ENCODE data around the gene CLCNKA. TPM values are rescaled to one million over a fixed set of nuclear protein-coding genes. Genes with fewer than 3 reads are reported as not detected.
A peak's percentile ranks its signal among the peaks of the same experiment; 100 is the strongest.

CLCNKA gene
- total RNA-seq, 2 donors from 2014 or later = 2.1 to 4.0 TPM

DNA sequence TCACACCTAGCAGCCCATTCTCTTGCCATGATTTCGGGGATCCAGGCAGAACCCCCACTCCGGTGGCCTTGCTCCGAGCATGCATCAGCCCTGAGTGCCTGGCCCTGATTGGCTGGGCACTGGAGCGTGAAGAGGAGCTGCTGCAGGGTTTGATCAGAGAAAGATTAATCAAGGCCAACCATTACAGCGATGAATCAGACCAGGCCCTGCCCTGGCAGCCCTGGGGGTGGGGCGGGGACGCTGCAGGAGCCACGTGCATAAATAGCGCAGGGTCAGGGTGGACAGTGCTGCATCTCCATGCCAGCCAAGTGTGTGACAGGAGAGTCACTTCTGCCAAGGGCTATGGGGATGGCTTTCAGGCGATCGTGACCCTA lies 55.0 kb downstream of the CLCNKA start:
- DNase-seq = no peak
- Histone ChIP-seq H3K36me3 (replicated peaks in 1 of 2; ENCODE audit: insufficient read depth in 1 of 2, low read depth in 2 of 2) (no peaks in the 10 kb centered on the region), H3K4me1 (peaks cover 26% of the 10 kb centered on the region), H3K27ac (no peak overlapping the region), H3K27me3 (no peaks in the 10 kb centered on the region), H3K9me3 (no peaks in the 10 kb centered on the region), H3K4me3 (no peak overlapping the region)
- WGBS, 2 donors = 53 to 70% methylated on average over 10 to 11 of the region's 11 CpGs
- intact Hi-C loops (cut with DNase I) = loop anchor here (10.0 kb wide), 1 partner anchor 278 kb away; the partner anchor contains the start of gene FBXO42
- ATAC-seq = no peak
- TF ChIP-seq, protein P1, sequence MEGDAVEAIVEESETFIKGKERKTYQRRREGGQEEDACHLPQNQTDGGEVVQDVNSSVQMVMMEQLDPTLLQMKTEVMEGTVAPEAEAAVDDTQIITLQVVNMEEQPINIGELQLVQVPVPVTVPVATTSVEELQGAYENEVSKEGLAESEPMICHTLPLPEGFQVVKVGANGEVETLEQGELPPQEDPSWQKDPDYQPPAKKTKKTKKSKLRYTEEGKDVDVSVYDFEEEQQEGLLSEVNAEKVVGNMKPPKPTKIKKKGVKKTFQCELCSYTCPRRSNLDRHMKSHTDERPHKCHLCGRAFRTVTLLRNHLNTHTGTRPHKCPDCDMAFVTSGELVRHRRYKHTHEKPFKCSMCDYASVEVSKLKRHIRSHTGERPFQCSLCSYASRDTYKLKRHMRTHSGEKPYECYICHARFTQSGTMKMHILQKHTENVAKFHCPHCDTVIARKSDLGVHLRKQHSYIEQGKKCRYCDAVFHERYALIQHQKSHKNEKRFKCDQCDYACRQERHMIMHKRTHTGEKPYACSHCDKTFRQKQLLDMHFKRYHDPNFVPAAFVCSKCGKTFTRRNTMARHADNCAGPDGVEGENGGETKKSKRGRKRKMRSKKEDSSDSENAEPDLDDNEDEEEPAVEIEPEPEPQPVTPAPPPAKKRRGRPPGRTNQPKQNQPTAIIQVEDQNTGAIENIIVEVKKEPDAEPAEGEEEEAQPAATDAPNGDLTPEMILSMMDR (IDR thresholded peaks at IDR 0.05) = no peak
- no peak for TF ChIP-seq POLR2A (IDR thresholded peaks at IDR 0.05)

DNA sequence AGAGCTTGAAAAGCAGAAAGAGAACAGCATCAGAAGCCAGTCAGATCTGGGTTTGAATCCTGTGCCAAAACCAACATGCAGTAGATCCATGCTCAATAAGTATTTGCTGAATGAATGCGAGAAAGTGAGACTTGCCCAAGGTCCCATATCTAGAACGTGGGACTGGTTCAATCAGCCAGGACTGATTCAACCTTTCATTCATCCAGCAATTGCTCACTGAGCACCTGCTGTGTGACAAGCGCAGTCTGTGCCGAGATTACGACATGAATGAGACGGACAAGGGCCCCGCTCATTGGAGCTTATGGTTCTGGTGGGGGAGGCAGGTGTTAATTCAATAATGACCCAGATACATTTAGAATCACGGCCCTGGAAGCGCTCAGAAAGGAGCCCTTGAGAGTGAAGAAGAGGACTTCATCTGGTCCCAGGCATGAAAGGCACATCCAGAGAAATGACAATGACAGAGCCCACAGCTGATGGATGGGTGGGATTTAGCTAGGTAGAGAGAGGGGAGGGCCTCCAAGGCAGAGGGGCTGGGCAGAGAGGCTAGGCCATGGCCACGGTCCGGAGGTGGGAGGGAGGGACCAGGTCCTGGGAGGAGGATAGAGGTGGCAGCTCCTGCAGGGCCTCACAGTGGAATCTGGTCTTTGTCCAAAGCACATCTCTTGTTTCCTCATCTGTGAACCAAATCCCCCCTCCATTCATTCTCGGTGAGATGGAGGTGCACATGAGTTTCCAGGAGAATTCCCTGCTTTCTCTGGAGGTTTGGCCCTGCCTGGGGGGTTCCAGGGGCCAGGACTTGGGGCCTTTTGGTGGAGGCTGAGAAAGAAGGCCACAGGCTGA lies 55.8 kb downstream of the CLCNKA start:
- ATAC-seq (no peak), DNase-seq (no peak)
- no peak overlapping the region for H3K4me3 ChIP-seq
- TF ChIP-seq POLR2A (IDR thresholded peaks at IDR 0.05) = no peak
- TF ChIP-seq, protein P1 (IDR thresholded peaks at IDR 0.05) = no peak
- H3K27me3 ChIP-seq = no peaks in the 10 kb centered on the region
- no peak overlapping the region for H3K27ac ChIP-seq
- intact Hi-C loops (cut with DNase I) = loop anchor here (2.0 to 10.0 kb wide), 2 partner anchors 107 to 277 kb away; partner anchors contain the start of gene FBXO42
- peaks cover 24% of the 10 kb centered on the region for H3K4me1 ChIP-seq
- 75 to 83% methylated on average over 7 to 12 of the region's 12 CpGs for WGBS, 2 donors
- no peaks in the 10 kb centered on the region for H3K36me3 ChIP-seq (replicated peaks in 1 of 2; ENCODE audit: insufficient read depth in 1 of 2, low read depth in 2 of 2)
- no peaks in the 10 kb centered on the region for H3K9me3 ChIP-seq

DNA sequence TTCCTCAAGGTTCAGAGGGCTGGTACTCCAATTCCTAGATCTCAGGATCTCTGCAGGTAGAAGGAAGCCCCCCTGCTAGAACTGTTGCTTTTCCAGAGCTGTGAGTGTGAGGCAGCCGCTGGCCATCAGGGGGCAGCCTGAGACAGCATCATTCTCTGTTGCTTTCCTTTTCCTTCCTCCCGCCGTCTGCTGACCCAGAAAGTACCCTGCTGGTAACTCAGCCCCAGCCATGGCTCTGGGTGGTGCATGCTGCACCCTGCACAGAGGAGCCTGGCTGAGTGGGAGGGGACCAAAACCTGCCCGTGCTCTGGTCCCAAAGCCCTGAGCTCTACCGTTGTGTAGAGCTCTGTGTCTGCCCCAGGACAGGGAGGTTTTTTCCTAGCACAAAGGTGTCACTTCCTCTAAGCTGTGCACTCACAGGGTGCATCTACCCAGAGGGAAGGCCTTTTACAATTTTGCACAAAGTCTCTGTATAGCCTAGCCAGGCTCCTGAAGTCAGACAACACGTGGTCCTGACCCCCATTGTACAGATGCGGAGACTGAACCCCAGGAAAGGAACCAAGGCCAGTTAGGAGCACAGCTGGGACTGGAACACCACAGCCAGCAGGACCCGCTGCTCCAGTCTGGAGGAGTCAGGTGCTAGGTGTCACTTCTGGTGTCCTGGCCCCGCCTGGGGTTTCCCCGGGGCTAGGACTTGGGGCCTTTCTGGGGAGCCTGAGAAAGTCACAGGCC lies 57.3 kb downstream of the CLCNKA start:
- ATAC-seq = peak; percentile 85
- H3K27ac ChIP-seq = peak overlapping the region in 2 of 4 donors; percentile 12 to 35
- H3K4me3 ChIP-seq = no peak overlapping the region
- H3K4me1 ChIP-seq = peaks cover 12% of the 10 kb centered on the region
- no peak for TF ChIP-seq POLR2A (IDR thresholded peaks at IDR 0.05)
- TF ChIP-seq, protein P1 (IDR thresholded peaks at IDR 0.05) = peak; percentile 70 to 97 (median 94)
- no peaks in the 10 kb centered on the region for H3K9me3 ChIP-seq
- 0 to 39% methylated on average over 1 to 10 of the region's 10 CpGs for WGBS, 2 donors
- DNase-seq = peak; percentile 86 to 90 (median 86)
- no peaks in the 10 kb centered on the region for H3K27me3 ChIP-seq
- H3K36me3 ChIP-seq (replicated peaks in 1 of 2; ENCODE audit: insufficient read depth in 1 of 2, low read depth in 2 of 2) = no peaks in the 10 kb centered on the region
- intact Hi-C loops (cut with DNase I) = loop anchor here (2.0 to 10.0 kb wide), 2 partner anchors 106 to 276 kb away; partner anchors contain the start of gene FBXO42

DNA sequence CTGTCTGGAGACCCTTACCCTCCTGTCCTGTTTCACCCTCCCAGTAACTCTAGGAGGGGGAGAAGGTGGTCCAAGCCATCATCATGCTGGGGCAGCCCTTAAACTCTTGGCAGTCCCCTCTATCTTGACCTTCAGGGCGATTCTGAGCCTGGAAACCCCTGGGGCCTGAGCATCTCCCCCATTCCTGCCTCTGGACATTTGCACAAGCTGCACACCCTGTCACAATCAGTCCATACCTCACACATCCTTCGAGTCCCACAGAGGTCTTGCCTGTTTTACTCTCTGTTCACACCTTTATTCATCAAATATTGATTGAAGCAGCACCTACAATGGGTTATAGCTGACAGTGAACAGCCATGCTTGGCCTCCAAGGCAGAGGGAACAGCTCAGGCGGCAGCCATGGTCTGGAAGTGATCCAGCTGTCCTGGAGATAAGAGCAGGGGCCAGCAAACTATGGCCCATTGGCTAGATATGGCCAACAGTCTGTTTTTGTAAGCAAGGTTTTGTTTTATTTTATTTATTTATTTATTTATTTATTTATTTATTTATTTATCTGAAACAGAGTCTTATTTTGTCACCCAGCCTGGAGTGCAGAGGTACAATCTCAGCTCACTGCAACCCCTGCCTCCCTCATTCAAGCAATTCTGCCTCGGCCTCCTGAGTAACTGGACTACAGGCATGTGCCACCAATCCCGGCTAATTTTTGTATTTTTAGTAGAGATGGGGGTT lies 58.8 kb downstream of the CLCNKA start:
- H3K4me3 ChIP-seq = no peak overlapping the region
- peaks cover 9% of the 10 kb centered on the region for H3K4me1 ChIP-seq
- no peaks in the 10 kb centered on the region for H3K27me3 ChIP-seq
- TF ChIP-seq POLR2A (IDR thresholded peaks at IDR 0.05) = no peak
- TF ChIP-seq, protein P1 (IDR thresholded peaks at IDR 0.05) = no peak
- peak; percentile 60 to 80 (median 67) for DNase-seq
- no peak for ATAC-seq
- intact Hi-C loops (cut with DNase I) = no loop called here
- no peaks in the 10 kb centered on the region for H3K9me3 ChIP-seq
- no peaks in the 10 kb centered on the region for H3K36me3 ChIP-seq (replicated peaks in 1 of 2; ENCODE audit: insufficient read depth in 1 of 2, low read depth in 2 of 2)
- WGBS, 2 donors = 62% methylated on average over 5 of the region's 5 CpGs
- H3K27ac ChIP-seq = no peak overlapping the region

Measured in body of pancreas (tissue), 4 donors.